ENCODE data around the gene NUDC.

DNA sequence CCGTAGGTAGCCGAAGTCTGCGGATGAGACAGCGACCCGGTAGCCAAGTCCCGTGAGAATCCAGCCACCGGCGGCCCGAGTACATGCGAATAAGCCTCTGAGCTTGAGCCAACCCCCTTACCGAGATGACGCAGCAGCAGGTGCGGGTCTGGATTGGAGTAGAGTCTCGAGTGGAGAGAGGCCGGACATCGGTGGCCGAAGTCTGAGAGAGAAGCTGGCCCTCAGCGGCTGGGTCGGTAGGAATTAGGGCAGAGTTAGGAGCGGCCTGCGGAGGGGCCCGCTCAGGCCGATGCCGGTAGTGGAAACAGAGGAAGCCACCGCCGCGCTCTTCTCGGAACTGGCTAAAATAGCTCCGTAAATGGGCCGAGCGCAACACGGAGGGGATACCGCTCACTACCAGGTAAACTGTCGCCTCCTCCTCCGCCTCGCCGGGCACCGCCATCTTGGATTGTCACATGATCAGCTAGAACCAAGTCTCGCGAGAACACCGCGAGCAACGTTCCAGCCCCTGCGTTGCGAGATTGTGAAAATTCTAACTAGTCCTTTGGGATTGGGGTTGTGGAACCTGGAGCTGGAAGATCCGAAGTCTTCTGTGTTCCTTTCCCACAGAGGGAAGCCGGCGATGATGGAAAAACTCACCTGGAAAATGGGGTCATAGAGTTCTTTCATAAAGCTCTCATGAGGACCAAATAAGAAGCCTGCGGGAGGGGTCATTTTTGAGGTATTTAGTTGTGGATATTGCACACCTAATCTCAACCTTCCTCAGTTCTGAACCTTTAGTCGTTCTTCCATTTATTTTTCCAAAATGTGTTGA, 21.3 kb upstream of the NUDC start, which contains the start of gene GPATCH3:
- TF ChIP-seq, protein P1, sequence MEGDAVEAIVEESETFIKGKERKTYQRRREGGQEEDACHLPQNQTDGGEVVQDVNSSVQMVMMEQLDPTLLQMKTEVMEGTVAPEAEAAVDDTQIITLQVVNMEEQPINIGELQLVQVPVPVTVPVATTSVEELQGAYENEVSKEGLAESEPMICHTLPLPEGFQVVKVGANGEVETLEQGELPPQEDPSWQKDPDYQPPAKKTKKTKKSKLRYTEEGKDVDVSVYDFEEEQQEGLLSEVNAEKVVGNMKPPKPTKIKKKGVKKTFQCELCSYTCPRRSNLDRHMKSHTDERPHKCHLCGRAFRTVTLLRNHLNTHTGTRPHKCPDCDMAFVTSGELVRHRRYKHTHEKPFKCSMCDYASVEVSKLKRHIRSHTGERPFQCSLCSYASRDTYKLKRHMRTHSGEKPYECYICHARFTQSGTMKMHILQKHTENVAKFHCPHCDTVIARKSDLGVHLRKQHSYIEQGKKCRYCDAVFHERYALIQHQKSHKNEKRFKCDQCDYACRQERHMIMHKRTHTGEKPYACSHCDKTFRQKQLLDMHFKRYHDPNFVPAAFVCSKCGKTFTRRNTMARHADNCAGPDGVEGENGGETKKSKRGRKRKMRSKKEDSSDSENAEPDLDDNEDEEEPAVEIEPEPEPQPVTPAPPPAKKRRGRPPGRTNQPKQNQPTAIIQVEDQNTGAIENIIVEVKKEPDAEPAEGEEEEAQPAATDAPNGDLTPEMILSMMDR (IDR thresholded peaks at IDR 0.05), result no peak
- peak; percentile 46 for TF ChIP-seq POLR2A (IDR thresholded peaks at IDR 0.05)
- TF ChIP-seq POLR2AphosphoS5 (IDR thresholded peaks at IDR 0.05), result peak; percentile 96
